ENCODE results near the gene GAS7.
A peak's percentile ranks its signal among the peaks of the same experiment; 100 is the strongest.

Gene GAS7

DNA sequence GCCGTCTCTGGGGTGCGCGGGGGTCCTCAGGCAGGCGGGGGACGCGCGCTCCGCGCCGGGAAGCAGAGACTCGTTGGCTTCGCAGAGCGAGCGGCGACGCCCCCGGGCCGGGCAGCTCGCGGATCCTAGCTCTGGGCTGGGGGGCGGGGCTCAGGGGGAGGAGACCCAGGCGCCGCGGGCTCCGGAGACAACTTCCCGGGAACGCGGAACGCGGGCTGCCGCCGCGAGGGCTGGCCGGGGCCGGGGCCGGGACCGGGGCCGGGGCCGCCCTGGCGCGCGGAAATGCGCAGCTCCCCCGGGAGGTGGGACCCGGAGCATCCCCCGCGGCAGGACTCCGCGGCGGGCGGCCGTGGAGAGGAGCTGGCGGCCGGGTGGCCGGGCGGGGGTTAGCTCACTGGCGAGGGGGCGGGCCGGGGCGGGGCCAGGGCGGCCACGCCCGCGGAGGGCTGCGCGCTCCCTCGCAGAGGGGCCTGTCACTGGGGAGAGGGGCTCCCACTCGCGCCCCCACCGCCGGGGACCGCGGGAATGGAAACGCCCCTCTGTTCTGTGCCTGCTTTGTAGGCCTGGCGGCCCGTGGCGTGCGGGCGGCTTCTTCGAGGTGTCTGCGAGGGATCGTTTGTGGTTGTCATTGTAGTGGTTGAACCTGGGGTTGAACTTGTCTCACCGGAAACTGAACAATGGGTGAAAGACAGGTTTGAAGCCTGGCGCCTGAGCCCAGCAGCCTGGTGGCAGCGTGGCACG is at the start of gene GAS7:
Gene GAS7 (minus strand): TSS at position 98 of the 741 bp plus-strand sequence.
- peak in 1 of 2 donors; percentile 40 for DNase-seq (ENCODE audit: low read depth in 2 of 2)

- no peak for DNase-seq (ENCODE audit: low read depth in 2 of 2)
Measured at GRCh38 chr17:10247810-10248209, 49.4 kb upstream of the GAS7 start.

DNA sequence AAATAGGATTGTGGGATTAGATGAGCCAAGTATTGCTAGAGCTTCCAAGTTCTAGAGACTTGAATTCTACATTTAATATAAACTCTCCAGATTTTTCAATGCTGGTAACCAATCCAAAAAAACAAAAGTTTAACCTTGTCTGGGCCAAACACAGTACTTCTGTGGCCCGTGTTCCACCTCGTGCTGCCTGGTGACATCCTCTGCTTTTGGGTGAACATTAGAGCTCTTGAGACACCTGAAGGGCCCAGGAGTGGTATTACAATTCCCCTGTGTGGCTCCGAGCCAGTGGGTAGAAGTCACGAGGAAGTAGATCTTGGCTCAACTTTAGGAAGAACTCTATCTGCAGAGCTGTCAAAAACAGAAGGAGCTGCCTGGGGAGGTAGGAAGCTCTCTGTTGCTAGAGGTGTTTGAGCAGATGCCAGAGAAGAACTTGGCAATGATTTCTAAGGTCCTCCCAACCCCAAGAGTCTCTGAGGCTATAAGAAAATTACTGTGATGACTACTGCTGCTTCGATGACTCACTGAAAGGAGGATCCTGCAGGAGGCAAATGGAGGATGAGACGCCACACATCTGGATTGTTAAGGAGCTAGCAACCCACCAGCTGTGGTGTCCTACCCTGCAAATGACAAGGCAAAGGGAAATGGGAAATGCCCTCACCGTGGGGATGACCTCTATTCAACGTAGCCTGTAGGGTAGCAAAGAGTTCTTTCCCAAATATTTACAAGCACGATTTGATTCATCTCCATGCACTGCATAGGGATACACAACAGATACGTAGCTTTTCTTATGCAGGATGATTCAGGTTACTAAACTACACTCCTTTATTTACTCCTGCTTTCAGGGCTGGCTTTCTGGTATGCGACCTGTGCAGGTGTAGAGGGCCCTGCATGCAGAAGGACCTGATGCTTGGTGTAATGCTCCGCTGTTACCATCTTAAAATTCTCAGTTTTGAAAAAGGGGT is 45.8 kb upstream of the GAS7 start:
- no peak for DNase-seq (ENCODE audit: low read depth in 2 of 2)

DNA sequence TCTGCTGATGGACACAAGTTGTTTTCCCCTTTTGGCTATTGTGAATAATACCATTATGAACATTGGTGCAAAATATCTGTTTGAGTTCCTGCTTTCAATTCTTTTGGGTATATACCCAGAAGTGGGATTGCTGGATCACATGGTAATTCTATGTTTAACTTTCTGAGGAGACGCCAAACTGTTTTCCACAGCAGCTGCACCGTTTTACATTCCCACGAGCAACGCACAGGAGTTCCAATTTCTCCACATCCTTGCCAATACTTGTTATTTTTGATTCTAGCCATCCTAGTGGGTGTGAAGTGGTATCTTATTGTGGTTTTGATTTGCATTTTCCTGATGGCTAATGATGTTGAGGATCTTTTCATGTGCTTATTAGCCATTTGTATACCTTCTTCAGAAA is 43.4 kb upstream of the GAS7 start:
- no peak for DNase-seq (ENCODE audit: low read depth in 2 of 2)

- no peak for DNase-seq (ENCODE audit: low read depth in 2 of 2)
Measured at GRCh38 chr17:10238661-10239060, 40.3 kb upstream of the GAS7 start.

DNA sequence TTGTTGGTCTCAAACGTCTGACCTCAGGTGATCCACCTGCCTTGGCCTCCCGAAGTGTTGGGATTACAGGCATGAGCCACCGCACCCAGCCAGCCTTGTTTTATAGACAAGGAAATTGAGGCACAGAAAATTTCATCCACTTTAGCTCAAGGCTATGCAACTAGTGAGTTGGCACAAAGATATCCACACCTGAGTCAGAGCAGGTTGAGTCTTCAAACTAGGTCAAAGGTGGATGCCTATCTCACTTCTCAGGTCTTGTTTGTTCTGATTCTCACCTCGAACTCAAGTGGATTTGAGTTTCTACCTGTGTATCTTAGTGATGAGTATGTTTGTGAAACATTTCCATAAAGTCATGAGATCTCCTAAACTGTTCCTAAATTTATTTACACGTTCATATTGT is 35.6 kb upstream of the GAS7 start:
- DNase-seq (ENCODE audit: low read depth in 2 of 2): no peak

GRCh38 chr17:10233161-10233560 is 34.8 kb upstream of the GAS7 start:
- no peak for DNase-seq (ENCODE audit: low read depth in 2 of 2)

DNA sequence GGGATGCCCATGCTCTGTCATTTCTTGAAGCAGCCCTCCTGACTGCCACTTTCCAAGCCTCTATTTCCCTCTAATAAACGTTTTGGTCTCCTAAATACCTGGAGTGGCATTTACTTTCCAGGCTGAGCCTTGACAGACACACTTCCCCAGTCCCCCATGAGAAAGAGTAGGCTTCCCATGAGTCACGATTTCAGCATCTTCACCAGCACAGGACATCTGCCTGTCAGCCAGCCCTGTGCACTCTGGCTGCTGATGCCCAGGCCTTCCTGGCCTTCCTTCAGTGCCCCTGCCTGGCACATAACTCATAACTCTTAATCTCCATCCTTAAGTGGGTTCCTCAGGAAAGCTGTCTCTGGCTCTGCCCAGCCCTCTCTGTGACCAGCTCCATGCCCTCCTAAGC is 30.8 kb upstream of the GAS7 start:
- DNase-seq (ENCODE audit: low read depth in 2 of 2): no peak

DNA sequence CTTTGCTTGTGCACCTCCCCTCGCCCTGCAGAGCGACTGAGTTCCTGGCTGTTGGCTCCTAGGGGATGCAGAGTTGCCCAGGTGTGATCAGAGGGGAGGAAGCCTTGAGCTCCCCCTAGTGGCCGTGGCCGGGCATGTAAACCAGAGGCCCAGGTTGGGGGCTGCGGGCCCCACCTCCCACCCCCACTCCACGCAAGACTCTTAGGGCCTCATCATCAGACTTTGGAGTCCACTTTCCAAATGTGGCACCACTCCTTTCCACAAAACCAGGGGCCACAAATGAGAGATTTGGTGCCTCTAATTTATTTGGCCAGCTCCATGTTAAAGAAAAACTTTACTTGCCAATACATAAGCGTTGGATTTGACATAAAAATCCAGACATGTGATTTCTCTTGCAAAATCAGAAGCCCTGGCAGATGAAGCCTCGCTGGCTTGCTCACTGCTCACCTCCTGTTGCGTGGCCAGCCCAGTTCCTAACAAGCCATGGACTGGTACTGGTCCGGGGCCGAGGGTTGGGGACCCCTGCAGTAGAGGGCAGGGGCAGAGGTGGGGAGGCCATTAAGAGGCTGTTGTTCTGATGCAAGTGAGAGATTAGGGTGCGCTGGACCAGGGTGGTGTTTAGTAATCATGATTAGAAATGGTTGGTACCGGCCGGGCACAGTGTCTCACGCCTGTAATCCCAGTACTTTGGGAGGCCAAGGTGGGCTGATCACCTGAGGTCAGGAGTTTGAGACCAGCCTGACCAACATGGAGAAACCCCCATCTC is 28.7 kb upstream of the GAS7 start:
- peak in 1 of 2 donors; percentile 7 for DNase-seq (ENCODE audit: low read depth in 2 of 2)

DNA sequence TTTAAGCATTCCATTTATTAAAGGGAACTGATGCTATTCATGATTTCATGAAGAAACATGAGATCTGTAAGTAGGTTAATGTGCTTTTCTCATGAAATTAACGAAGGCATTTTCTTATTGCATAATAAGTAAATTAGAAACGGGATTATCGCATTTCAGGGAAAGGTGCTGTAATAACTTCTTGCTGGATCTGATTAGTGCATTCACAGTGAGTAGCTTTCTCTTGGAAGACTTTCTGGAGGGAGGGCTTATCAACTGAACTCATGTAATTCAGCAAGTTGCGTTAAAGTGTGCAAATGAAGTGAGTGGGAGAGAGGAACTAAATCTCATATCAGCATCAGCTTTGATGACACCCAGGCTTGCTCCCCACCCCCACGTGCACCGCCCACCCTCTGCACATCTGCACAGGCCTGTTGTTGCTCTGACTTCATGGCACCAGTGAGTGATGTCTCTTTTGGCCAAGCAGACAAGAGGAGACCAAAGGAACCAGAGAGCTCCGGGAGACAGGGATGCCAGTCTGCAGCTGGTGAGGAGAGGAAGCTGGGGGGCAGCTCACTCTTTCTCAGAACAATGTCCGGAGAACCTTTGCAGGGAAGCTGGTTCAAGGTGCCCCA is 26.3 kb upstream of the GAS7 start:
- no peak for DNase-seq (ENCODE audit: low read depth in 2 of 2)

DNA sequence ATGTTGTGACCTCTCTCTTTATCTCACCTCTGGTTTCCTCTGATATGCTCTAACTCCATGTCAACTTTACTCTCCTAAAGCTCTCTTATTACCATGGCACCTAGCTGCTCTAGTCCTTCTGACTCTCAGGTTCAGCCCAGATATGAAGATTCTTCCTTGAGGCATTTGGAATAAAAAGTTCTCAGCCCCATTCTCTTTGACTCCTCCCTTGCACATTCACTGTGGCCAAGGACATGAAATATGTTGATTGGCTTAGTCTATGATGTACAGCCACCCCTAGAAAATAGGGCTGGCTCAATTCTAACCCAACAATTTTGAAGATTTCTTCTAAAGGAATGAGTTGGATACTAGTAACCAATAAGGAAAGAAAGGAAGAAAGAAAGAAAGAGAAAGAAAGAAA is 20.8 kb upstream of the GAS7 start:
- no peak for DNase-seq (ENCODE audit: low read depth in 2 of 2)

GRCh38 chr17:10217916-10218315 is 19.5 kb upstream of the GAS7 start:
- DNase-seq (ENCODE audit: low read depth in 2 of 2): no peak

GRCh38 chr17:10216213-10216938 is 18.0 kb upstream of the GAS7 start:
- no peak for DNase-seq (ENCODE audit: low read depth in 2 of 2)

- no peak for DNase-seq (ENCODE audit: low read depth in 2 of 2)
Measured at GRCh38 chr17:10215286-10215685, 16.9 kb upstream of the GAS7 start.

- DNase-seq (ENCODE audit: low read depth in 2 of 2): no peak
Measured at GRCh38 chr17:10211666-10212065, 13.3 kb upstream of the GAS7 start.

- DNase-seq (ENCODE audit: low read depth in 2 of 2): no peak
Measured at GRCh38 chr17:10210151-10210574, 11.8 kb upstream of the GAS7 start.

GRCh38 chr17:10208604-10209193 is 10.3 kb upstream of the GAS7 start:
- no peak for DNase-seq (ENCODE audit: low read depth in 2 of 2)

- DNase-seq (ENCODE audit: low read depth in 2 of 2): no peak
Measured at GRCh38 chr17:10207153-10207552, 8.7 kb upstream of the GAS7 start.

DNA sequence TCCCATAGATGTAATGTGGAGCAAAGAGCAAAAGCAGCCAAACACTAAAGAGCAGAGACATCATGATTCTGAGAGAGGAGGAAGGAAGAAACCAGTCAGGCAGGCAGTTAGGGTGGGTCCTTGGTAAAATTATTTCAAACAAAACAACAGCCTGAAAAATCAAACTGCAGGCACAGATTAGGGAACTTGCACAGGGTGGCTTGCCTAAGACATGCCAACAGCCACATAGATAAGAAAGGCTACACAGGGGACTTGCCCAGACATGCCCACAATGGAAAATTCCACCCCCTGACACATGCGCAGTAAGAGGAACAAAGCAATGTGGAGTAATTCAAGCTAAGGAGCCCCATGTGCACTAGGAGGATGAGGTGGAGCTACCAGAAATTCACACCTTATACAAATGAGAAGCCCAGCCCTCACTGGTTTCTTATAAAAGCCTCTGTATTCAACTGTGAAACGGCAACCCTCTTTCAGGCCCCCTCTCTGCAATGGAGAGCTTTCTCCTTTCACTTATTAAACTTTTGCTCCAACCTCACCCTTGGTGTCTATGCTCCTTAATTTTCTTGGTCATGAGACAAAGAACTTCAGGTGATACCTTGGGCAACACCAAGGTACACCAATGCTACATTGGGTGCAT is 7.3 kb upstream of the GAS7 start:
- no peak for DNase-seq (ENCODE audit: low read depth in 2 of 2)

GRCh38 chr17:10201680-10202079 is 3.3 kb upstream of the GAS7 start:
- no peak for DNase-seq (ENCODE audit: low read depth in 2 of 2)
